ENCODE results near the gene OR6C4.
"Not testable (repeated sequence)": the region's sequence is repeated elsewhere in the genome, so short reads cannot be mapped to it uniquely, and the experiment has no call there.

DNA sequence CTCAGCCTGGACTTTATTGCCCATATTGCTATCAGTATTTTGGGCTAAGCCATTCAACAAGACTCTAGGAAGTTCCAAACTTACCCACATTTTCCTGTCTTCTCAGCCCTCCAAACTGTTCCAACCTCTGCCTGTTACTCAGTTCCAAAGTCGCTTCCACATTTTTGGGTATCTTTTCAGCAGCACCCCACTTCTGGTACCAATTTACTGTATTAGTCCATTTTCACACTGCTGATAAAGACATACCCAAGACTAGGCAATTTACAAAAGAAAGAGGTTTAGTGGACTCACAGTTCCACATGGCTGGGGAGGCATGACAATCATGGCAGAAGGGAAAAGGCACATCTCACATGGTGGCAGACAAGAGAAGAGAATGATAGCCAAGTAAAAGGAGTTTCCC is 21.3 kb downstream of the OR6C4 start:
- TF ChIP-seq EZH2phosphoT487 (conservative IDR thresholded peaks at IDR 0.05; ENCODE audit: low read length): not testable (repeated sequence)
- TF ChIP-seq, protein P1, sequence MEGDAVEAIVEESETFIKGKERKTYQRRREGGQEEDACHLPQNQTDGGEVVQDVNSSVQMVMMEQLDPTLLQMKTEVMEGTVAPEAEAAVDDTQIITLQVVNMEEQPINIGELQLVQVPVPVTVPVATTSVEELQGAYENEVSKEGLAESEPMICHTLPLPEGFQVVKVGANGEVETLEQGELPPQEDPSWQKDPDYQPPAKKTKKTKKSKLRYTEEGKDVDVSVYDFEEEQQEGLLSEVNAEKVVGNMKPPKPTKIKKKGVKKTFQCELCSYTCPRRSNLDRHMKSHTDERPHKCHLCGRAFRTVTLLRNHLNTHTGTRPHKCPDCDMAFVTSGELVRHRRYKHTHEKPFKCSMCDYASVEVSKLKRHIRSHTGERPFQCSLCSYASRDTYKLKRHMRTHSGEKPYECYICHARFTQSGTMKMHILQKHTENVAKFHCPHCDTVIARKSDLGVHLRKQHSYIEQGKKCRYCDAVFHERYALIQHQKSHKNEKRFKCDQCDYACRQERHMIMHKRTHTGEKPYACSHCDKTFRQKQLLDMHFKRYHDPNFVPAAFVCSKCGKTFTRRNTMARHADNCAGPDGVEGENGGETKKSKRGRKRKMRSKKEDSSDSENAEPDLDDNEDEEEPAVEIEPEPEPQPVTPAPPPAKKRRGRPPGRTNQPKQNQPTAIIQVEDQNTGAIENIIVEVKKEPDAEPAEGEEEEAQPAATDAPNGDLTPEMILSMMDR (IDR thresholded peaks at IDR 0.05; ENCODE audit: insufficient read depth, low read length, poor library complexity, severe bottlenecking): not testable (repeated sequence)
